Stimulated activated CD8-positive, alpha-beta memory T cell treated with anti-CD3 and anti-CD28 coated beads, Interleukin-7, amount 100 ng/mL, for 24 hours (primary cell): ENCODE results near the gene EMILIN3.

Experiments
- DNase-seq: peaks from one replicate; pipeline ENCODE4 v3.0.0-alpha.2; 2020; ENCODE audit warnings: low read depth

EMILIN3 gene

GRCh38 chr20:41362748-41363140 is 3.9 kb downstream of the EMILIN3 start:
- no peak for DNase-seq

DNA sequence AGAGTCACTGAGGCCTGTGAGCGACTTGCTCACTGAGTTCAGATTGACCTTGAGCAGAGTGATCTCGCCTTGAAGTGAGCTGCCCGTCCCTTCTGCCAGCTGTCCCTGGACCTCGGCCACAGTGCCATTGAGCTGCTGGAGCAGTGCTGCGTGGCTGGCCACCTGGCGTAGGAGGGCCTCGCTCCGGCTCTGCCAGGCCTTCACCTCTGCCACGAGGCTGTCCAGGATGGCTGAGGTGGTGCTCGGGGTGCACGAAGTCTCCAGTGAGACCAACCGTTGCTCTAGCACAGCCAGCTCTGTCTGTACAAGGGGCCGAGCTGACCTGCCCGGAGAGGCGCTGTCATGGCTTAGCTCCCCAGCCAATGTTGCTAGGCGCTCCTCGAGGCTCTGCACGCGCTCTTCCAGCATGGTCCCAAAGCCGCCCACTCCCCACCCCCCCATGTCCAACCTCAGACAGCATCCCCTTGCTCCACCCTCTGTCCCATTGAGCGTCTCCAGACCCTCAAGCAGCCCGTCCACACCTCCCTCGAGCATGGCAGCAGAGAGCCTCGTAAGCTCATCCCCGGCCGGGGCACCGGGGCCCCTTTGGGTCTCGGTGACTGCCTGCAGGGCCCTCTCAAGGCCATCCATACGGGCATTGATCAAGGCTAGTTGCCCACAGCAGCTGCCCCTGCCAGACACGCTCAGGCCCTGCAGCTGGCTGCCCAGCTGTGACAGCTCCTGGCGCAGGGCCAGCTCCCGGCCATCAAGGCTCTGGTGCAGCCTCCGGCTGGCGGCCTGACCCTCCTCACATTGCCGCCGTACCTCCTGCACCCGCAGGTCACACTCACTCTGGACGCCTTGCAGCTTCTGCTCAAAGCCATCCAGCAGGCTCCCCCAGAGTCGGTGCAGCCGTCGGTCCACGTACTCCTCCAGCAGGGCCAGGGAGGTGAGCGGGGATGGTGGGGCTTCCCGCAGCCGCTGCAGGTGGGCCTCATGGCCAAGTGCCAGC is 4.6 kb downstream of the EMILIN3 start:
- no peak for DNase-seq

DNA sequence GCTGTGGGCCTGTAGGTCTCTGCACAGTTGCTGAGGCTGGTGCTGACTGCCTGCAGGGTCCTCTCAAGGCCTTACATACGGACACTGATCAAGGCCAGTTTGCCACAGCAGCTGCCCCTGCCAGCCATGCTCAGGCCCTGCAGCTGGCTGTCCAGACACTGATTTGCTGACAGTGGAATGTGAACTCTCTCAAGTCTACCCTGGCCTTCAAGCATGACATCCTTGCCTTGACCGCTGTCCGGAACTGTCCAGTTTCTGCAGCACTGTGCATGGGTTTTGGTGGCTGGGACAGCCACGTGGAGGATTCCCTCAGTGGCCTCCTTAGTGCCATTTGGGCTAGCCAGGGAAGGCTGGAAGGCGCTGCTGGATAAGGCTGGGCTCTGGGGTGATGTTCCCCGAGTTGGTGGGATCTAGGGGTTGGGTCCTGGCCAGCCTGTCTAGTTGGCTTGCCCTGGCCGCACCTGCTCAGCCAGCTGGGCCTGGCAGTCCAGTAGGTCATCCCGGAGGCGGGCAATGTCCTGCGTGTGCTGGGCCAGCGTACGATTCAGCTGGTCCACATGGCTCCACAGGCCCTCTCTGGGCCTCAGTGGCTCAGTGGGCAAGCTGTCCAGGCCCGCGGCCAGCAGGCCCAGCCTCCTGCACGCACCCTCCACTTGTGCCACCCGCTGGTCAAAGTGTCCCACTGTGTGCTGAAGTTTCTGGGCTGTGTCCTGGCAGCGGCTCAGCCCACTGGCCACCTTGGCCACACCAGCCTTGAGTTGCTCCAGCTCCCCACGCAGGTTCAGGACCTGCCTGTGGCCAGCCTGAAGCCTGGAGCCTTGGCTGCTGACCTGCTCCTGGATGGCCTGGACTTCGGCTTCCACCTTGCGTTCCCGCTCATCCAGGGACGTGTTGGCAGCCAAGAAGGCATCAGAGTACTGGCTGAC is 5.5 kb downstream of the EMILIN3 start:
- DNase-seq: no peak

DNA sequence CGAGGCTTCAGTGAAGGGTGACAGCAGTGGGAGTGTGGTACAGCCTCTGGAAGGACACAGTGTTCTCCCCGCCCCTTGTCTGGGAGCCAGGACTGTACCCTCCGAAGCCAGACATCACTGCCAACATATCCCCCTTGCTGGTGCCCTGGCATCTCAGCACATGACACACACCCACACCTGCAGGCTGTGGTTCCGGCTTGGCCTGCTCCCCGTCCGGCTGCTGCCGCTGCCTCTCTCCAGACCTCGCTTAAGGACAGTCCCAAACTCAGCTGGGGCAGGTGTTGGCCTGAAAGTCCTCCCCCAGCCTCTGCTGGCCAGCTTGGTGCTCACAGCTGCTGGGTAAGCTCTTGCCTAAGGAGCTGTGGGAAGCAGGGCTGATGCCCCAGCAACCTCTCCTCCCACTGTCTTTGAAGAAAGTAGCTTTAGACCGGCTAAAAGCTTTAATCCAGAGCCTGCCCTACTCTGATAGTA is 7.0 kb downstream of the EMILIN3 start:
- DNase-seq: no peak

- DNase-seq: no peak
These were observed 7.9 kb downstream of the EMILIN3 start for GRCh38 chr20:41358717-41359116.

DNA sequence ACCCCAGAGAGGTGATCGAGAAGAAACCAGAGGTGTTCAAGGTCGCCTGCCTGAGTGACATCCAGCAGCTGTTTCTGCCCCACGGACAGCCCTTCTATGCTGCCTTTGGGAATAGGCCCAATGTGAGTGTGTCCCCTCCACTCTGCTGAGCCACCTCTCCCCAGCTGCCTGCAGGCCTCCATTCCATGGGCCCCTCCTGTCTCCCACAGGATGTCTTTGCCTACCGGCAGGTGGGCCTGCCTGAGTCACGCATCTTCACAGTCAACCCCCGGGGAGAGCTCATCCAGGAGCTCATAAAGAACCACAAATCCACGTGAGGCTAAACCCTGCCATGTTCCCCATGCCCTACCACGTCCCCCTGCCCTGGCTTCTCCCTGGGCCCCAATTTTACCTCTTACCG is 8.4 kb downstream of the EMILIN3 start:
- no peak for DNase-seq

- DNase-seq: no peak
These were observed 9.0 kb downstream of the EMILIN3 start for GRCh38 chr20:41357424-41358163.

GRCh38 chr20:41356951-41357350 is 9.7 kb downstream of the EMILIN3 start:
- no peak for DNase-seq

- DNase-seq: no peak
These were observed 10.9 kb downstream of the EMILIN3 start for GRCh38 chr20:41355598-41356203.

GRCh38 chr20:41355192-41355591 is 11.4 kb downstream of the EMILIN3 start:
- DNase-seq: no peak

DNA sequence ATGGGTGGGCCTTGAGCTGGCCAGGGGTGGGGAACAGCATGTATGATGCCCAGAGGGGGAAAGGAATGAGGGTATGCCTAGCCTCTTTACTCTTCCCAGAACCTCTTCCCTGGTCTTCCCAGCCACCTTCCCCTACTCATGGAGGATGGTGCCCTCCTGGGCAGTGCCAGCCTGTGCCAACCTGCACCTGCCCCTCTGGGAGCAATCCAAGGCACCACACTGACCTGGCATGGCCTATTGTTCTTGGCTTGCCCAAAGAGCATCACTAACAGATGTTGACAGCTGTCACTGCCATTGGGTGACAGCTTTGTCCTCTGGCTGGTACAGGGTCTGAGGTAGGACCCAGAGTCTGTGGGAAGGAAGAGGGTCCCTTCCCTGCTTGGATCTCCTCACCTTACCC is 13.1 kb downstream of the EMILIN3 start:
- no peak for DNase-seq

GRCh38 chr20:41352666-41353065 is 14.0 kb downstream of the EMILIN3 start:
- no peak for DNase-seq

DNA sequence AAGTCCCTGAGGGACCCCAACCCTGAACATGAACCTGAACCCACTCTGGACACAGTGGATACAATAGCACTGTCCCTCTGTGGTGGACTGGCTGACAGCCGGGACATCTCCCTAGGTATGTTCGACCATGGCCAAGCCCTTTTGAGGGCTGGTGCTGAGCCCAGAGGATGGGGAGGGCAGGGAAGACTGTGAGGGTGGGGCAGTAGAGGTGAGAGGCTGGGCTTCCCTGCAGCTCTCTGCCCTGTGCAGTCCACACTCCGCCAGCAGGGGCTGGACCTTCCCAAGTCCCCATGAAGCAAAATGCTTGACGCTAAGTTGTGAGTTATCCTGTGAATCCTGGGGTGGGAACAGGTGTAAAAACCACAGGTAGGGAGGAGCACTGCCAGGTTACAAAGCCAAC is 14.5 kb downstream of the EMILIN3 start:
- DNase-seq: no peak

DNA sequence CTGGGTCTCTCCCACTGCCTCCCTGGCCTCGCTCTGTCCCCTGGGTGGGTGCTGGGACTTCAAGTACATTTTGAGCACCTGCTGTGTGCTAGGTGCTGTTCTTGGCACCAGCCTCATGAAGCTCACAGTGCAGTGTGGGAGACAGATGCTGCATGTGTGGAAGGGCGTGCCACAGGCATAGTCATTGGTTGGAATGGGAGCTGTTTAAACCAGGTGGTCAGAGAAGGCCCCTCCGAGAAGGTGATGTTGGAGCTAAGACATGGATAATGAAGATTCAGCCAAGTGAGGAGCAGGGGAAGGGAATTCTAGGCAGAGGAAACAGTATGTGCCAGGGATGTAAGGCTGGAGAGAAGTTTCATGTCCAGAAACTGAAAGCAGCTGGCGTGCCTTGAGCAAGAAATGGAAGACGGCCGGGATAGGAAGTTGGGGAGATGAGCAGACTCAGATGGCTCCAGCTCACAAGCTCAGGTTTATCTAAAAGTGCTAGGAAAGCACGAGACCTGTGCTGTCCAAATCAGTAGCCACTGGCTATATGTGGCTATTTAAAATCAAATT is 16.1 kb downstream of the EMILIN3 start:
- no peak for DNase-seq

DNA sequence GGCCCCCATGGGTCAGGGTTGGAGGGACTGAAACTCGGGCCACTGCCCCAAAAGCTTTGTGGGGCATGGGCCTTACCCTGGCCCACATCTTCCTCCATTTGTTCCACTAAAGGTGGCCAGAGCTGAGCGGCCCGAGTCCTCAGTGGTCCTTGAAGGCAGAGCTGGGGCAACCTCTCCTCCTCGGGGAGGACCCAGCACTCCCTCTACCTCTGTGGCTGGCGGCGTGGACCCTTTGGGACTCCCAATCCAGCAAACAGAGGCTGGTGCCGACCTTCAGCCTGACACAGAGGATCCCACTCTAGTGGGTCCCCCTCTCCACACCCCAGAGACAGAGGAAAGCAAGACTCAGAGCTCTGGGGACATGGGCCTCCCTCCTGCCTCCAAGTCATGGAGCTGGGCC is 16.7 kb downstream of the EMILIN3 start:
- DNase-seq: no peak

GRCh38 chr20:41349266-41349665 is 17.4 kb downstream of the EMILIN3 start:
- DNase-seq: no peak

- no peak for DNase-seq
These were observed 18.0 kb downstream of the EMILIN3 start for GRCh38 chr20:41348430-41349172.

- no peak for DNase-seq
These were observed 18.8 kb downstream of the EMILIN3 start for GRCh38 chr20:41347523-41348429.

- no peak for DNase-seq
These were observed 20.9 kb downstream of the EMILIN3 start for GRCh38 chr20:41345729-41346067.
